Neutrophil (primary cell): ENCODE measurements around the gene KAT6B.

Experiments
- H3K27ac ChIP-seq: fragments of 200-600 bp; sonication (generic); 2 replicates; pipeline ENCODE4 v1.5.1; 2016; ENCODE audit warnings: mild to moderate bottlenecking, moderate library complexity
- H3K27me3 ChIP-seq: fragments of 200-600 bp; sonication (generic); 2 replicates; pipeline ENCODE4 v1.6.0; 2016; ENCODE audit warnings: mild to moderate bottlenecking
- H3K36me3 ChIP-seq: fragments of 200-600 bp; sonication (generic); 2 replicates; pipeline ENCODE4 v1.5.1; 2017
- H3K4me1 ChIP-seq, 2 experiments: fragments of 200-600 bp in 1 of 2; sonication (generic) in 1 of 2; 1 replicate in 1 of 2; 2 replicates in 1 of 2; pipeline versions ENCODE4 v1.5.1 to v1.6.1; 2013 to 2016; ENCODE audit warnings: low read depth in 1 of 2, low read length in 1 of 2, mild to moderate bottlenecking in 1 of 2, moderate library complexity in 1 of 2; ENCODE audit not compliant: control insufficient read depth in 1 of 2, insufficient read depth in 1 of 2
- H3K4me3 ChIP-seq, 2 experiments: fragments of 200-600 bp in 1 of 2; sonication (generic) in 1 of 2; 1 replicate in 1 of 2; 2 replicates in 1 of 2; pipeline ENCODE4 v1.5.1; 2013 to 2016; ENCODE audit warnings: low read depth in 1 of 2, low read length in 1 of 2, mild to moderate bottlenecking in 1 of 2, moderate library complexity in 1 of 2
- H3K9me3 ChIP-seq: fragments of 200-600 bp; sonication (generic); 2 replicates; pipeline ENCODE4 v1.5.1; 2016
- TF ChIP-seq, protein P1 (sequence below): fragments of 200-600 bp; sonication (generic); IDR thresholded peaks from 2 replicates; pipeline ENCODE4 v1.5.1; 2016; ENCODE audit warnings: antibody characterized with exemption

KAT6B gene

DNA sequence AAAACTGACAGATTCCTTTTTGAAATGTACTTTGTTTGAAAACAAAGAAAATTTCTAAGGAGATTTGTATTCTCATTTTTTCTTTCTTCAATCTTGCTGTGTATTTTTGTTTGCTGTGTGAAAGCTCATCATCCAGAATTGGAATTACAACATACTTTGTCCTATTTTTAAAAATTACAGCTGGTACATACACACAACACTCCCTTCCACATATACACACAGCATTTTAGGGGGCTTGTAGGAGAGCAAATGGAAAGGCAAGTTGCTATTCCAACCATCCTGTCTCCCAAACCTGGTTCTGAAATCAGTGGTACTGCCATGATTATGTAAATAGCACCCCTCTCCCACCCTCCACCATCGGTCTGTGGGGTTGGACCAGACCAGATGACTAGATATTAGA, 184.0 kb downstream of the KAT6B start:
- Histone ChIP-seq H3K27ac (no peak overlapping the region), H3K4me1 (peaks cover 3 to 18% of the 10 kb centered on the region in 2 experiments), H3K27me3 (no peaks in the 10 kb centered on the region), H3K9me3 (no peaks in the 10 kb centered on the region), H3K4me3 (no peak overlapping the region), H3K36me3 (peaks cover 8% of the 10 kb centered on the region)
- TF ChIP-seq, protein P1, sequence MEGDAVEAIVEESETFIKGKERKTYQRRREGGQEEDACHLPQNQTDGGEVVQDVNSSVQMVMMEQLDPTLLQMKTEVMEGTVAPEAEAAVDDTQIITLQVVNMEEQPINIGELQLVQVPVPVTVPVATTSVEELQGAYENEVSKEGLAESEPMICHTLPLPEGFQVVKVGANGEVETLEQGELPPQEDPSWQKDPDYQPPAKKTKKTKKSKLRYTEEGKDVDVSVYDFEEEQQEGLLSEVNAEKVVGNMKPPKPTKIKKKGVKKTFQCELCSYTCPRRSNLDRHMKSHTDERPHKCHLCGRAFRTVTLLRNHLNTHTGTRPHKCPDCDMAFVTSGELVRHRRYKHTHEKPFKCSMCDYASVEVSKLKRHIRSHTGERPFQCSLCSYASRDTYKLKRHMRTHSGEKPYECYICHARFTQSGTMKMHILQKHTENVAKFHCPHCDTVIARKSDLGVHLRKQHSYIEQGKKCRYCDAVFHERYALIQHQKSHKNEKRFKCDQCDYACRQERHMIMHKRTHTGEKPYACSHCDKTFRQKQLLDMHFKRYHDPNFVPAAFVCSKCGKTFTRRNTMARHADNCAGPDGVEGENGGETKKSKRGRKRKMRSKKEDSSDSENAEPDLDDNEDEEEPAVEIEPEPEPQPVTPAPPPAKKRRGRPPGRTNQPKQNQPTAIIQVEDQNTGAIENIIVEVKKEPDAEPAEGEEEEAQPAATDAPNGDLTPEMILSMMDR = no peak

DNA sequence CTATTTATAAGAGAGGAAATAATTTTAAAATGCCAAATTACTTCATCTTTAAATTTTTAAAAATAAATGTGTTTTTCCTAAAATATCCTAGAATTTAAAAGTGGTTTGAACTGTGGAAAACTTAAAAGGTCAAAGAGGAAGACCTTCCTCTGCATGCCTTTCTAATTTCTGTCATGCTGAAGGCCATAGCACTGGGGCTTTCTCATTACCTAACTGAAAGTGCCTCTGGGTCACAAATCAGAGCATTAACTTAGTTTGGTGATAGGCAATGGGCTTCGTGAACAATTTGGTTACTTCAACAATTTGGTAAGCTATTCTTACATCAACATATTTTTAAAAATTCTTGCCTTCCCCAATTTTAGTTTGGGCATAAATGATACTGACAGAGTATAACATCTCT, 184.8 kb downstream of the KAT6B start:
- H3K4me1 ChIP-seq = peaks cover 3 to 20% of the 10 kb centered on the region in 2 experiments
- H3K27me3 ChIP-seq = no peaks in the 10 kb centered on the region
- no peak overlapping the region for H3K27ac ChIP-seq
- TF ChIP-seq, protein P1 = no peak
- H3K36me3 ChIP-seq = peaks cover 8% of the 10 kb centered on the region
- no peak overlapping the region for H3K4me3 ChIP-seq
- H3K9me3 ChIP-seq = no peaks in the 10 kb centered on the region

DNA sequence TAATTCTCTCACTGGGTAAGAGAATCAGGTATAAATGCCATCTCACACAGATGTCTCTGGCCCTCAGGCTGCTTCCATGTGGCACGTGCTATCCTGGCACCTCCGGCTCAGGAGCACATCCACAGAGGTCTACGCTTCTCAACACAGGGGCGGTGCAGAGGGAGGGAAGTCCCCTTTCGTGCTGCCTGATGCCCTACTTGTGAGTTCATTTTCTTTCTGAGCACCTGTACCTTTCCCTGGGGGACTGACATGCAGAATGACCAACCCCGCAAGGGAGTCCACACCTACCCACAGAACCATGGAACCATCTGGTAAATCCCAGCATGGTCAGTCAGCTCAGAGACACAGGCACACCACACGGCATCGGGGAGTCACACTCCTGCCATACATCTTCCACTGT, 186.1 kb downstream of the KAT6B start:
- no peak overlapping the region for H3K4me3 ChIP-seq
- peaks cover 8% of the 10 kb centered on the region for H3K36me3 ChIP-seq
- H3K27ac ChIP-seq = no peak overlapping the region
- no peaks in the 10 kb centered on the region for H3K27me3 ChIP-seq
- TF ChIP-seq, protein P1 = no peak
- peaks cover 3 to 23% of the 10 kb centered on the region in 2 experiments for H3K4me1 ChIP-seq
- no peaks in the 10 kb centered on the region for H3K9me3 ChIP-seq

DNA sequence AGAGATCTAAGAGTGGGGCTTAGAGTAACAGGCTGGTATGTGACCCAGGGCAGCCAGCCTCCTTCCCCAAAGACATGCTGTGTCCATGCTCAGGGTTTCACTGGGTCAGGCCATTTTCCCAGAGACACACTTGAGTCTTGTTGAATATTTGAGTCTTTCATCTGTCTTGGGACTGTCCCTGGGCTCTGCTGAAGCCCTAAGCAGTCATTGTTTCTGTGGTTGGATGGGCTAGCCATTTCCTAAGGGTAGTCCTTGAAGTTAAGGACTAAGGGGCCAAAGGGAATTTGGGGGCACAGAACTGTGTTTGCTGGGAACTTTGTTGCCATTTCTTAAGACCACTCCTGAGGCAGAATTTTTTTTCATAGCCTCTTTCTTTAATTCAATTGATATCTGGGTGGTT, 186.6 kb downstream of the KAT6B start:
- Histone ChIP-seq H3K4me3 (no peak overlapping the region), H3K4me1 (peaks cover 3 to 21% of the 10 kb centered on the region in 2 experiments), H3K36me3 (peaks cover 8% of the 10 kb centered on the region), H3K9me3 (no peaks in the 10 kb centered on the region), H3K27me3 (no peaks in the 10 kb centered on the region), H3K27ac (no peak overlapping the region)
- TF ChIP-seq, protein P1 = no peak

- TF ChIP-seq, protein P1 = no peak
- Histone ChIP-seq H3K27me3 (no peaks in the 10 kb centered on the region), H3K36me3 (peaks cover 8% of the 10 kb centered on the region), H3K9me3 (no peaks in the 10 kb centered on the region), H3K4me1 (peaks cover 3 to 16% of the 10 kb centered on the region in 2 experiments), H3K27ac (no peak overlapping the region), H3K4me3 (no peak overlapping the region)
Measured at GRCh38 chr10:75013522-75013921, 187.1 kb downstream of the KAT6B start.
